ENCODE measurements around the gene GLYR1.

GLYR1 gene

DNA sequence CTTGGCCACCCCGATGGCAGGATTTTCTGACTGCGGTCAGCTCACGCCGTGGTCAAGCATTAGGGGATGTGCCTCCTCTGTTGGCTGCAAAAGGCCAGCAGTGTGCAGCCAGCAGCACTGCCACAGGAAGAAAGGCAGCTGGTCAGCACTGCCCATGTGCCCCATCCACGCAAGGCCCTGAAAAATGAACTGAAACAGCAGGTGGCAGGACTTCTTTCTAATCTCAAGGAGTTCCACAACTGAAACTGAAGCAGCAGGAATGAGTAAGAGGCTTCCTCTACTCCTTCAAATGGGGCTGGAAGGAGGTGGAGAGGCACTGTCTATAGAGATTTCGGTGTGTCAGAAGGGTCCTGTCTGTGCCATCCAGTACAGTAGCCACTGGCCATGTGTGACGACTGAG lies 83.3 kb downstream of the GLYR1 start:
- no peak for DNase-seq (ENCODE audit: low read depth)

DNA sequence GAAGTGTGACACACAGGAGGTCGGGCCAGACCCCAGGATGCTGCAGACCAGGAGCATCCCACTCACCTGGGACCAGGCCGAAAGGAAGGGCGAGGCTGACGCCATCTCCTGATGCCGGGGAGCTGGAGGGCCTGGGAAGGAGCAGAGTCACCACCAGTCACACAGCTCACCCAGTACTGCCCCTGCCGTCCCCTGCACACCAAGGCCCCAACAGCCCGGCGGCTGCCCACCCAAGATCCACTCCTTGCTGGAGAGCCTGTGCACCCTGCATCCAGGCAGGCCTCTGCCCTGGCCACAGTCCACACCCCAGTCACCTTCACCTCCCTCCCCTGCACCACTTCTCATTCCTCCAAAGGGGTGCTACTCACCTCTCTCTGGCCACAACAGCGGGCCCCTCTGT lies 84.9 kb downstream of the GLYR1 start:
- no peak for DNase-seq (ENCODE audit: low read depth)

DNA sequence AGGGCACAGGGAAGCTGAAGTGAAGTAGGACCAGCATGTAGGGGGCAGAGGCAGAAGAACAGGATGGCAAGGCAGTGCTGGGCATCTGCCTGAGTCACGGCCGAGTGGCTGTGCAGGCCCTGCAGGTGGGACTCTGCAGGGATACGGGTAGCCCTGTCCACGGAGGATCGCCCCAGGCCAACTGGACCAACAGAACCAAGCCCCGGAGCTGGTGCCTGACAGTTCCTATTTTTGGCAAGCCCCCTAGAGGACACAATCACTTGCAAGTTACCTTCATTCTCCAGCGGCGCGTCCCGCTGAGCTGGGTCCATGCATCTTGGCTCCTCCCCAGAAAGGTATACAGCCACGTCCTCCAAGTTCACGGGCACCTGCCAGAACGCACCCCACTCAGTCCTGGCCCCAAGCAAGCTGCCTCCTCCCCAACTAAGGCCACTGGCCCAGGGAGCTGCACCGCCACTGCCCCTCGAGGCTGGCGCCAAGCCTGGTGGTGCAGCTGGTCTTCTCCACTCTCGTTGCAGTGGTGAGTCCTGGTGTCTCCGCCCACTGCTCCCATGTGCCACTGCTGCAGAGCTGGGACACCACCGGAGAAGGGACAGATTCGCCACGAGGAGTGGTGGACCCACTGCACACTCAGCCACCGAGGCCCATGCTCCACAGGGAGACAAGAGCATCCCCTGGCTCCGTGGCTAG lies 86.7 kb downstream of the GLYR1 start:
- DNase-seq (ENCODE audit: low read depth), result no peak

DNA sequence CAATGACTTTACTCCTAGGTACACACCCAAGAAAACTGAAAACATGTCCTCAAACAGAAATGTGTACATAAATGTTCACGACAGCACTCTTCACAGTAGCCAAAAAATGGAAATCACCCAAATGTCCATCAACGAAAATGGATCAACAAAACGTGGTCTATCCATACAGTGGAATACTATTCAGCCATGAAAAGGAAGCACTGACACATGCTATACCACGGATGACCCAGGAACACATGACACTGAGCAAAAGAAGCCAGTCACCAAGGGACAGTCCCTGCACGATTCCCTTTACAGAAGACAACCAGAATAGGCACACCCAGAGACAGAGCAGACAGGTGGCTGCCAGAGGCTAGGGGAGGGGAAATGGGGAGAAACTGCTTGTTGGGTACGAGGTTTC lies 91.4 kb downstream of the GLYR1 start:
- DNase-seq (ENCODE audit: low read depth), result no peak

DNA sequence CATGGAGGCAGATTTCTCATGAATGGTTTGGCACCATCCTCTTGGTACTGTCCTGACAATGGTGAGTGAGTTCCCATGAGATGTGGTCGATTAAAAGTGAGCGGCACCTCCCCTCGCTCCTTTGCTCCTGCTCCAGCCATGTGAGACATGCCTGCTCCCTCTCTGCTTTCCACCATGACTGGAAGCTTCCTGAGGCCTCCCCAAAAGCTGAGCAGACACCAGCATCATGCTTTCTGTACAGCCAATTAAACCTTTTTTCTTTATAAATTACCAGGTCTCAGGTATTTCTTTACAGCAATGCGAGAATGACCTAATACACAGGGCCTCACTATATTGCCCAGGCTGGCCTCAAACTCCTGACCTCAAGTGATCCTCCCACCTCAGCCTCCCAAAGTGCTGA lies 92.2 kb downstream of the GLYR1 start:
- DNase-seq (ENCODE audit: low read depth), result no peak

DNA sequence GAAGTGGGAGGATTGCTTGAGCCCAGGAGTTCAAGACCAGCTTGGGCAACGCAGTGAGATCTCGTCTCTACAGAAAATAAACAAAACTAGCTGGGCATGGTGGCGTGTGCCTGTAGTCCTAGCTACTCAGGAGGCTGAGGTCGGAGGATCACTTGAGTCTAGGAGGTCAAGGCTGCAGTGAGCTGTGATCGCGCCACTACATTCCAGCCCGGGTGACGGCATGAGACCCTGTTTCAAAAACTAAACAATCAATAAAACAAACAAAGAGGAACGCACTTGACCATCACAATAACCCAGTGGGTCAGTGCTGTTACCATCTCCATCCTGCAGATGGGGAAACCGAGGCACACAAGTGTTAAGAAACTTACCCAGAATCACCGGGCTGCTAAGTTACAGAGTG lies 93.9 kb downstream of the GLYR1 start:
- no peak for DNase-seq (ENCODE audit: low read depth)
